GM23338 (cell line): ENCODE results near the gene DUSP19.

Experiments used
- POLR2AphosphoS5 ChIP-seq: IDR thresholded peaks from 2 replicates; pipeline ENCODE4 v1.6.1; 2016; ENCODE audit warnings: antibody characterized with exemption, low read depth
- TF ChIP-seq, protein P1 (sequence below), 2 experiments: fragments of 200-600 bp in 1 of 2; sonication (generic) in 1 of 2; conservative IDR thresholded peaks; 2 replicates each; pipeline versions ENCODE4 v1.5.1 to v1.6.1; 2016 to 2017; ENCODE audit warnings: antibody characterized with exemption in 2 of 2, low read depth in 2 of 2, mild to moderate bottlenecking in 2 of 2, moderate library complexity in 1 of 2
- TF ChIP-seq, protein P2 (sequence below): IDR thresholded peaks from one replicate; pipeline ENCODE4 v1.6.1; 2018; ENCODE audit warnings: antibody characterized with exemption; ENCODE audit not compliant: unreplicated experiment

DNA sequence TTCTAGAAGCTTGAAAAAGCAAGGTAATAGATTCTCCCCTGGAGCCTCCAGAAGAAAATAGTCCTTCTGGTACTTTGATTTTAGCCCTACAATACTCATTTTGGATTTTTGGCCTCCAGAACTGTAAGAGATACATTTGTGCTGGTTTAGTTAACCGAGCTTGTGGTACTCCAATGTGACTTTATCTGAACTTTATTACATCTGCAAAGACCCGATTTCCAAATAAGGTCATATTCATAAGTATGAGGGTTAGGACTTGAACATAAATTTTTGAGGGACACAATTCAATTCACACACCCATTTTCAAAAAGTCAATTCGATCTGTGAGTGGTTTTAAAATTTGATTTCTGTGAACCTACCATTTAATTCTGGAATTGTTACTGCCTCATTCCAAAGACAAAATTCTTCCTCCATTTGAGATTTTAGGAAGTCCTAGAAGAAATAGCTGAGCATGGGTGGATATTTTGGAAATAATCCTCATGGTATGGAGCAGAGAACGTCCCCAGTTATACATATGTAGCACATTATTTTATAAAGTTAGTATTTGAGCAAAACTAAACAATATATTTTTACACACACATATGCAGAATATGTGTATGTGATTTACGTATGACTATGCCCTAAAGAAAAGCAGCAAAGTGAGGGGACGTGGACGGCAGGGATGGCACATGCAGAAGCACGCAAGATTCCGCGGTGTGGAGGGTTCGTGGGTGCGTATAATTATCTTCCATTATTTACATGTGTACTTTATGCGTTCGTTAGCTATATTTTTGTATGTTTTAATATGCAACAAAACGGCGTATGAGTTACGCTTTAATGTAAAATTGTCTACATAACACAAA, 44.8 kb downstream of the DUSP19 start:
- TF ChIP-seq, protein P1, sequence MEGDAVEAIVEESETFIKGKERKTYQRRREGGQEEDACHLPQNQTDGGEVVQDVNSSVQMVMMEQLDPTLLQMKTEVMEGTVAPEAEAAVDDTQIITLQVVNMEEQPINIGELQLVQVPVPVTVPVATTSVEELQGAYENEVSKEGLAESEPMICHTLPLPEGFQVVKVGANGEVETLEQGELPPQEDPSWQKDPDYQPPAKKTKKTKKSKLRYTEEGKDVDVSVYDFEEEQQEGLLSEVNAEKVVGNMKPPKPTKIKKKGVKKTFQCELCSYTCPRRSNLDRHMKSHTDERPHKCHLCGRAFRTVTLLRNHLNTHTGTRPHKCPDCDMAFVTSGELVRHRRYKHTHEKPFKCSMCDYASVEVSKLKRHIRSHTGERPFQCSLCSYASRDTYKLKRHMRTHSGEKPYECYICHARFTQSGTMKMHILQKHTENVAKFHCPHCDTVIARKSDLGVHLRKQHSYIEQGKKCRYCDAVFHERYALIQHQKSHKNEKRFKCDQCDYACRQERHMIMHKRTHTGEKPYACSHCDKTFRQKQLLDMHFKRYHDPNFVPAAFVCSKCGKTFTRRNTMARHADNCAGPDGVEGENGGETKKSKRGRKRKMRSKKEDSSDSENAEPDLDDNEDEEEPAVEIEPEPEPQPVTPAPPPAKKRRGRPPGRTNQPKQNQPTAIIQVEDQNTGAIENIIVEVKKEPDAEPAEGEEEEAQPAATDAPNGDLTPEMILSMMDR (conservative IDR thresholded peaks at IDR 0.05; ENCODE audit: low read depth in 2 of 2): no peak
- TF ChIP-seq, protein P2, sequence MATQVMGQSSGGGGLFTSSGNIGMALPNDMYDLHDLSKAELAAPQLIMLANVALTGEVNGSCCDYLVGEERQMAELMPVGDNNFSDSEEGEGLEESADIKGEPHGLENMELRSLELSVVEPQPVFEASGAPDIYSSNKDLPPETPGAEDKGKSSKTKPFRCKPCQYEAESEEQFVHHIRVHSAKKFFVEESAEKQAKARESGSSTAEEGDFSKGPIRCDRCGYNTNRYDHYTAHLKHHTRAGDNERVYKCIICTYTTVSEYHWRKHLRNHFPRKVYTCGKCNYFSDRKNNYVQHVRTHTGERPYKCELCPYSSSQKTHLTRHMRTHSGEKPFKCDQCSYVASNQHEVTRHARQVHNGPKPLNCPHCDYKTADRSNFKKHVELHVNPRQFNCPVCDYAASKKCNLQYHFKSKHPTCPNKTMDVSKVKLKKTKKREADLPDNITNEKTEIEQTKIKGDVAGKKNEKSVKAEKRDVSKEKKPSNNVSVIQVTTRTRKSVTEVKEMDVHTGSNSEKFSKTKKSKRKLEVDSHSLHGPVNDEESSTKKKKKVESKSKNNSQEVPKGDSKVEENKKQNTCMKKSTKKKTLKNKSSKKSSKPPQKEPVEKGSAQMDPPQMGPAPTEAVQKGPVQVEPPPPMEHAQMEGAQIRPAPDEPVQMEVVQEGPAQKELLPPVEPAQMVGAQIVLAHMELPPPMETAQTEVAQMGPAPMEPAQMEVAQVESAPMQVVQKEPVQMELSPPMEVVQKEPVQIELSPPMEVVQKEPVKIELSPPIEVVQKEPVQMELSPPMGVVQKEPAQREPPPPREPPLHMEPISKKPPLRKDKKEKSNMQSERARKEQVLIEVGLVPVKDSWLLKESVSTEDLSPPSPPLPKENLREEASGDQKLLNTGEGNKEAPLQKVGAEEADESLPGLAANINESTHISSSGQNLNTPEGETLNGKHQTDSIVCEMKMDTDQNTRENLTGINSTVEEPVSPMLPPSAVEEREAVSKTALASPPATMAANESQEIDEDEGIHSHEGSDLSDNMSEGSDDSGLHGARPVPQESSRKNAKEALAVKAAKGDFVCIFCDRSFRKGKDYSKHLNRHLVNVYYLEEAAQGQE: no peak
- no peak for TF ChIP-seq POLR2AphosphoS5
